ENCODE results near the gene RPL27A. TPM values are rescaled to one million over a fixed set of nuclear protein-coding genes. Genes with fewer than 3 reads are reported as not detected.

RPL27A gene
- total and polyA plus RNA-seq, 2 donors (not counting 1 experiment from before 2014, with no cell fraction given) = 1,009 to 1,473 TPM

- no peak overlapping the region for H3K27ac ChIP-seq (ENCODE audit: low read length in 2 of 2)
- H3K27me3 Mint-ChIP-seq = no peaks in the 10 kb centered on the region
- peaks cover 0 to 4% (median 0%) of the 10 kb centered on the region in 3 donors for H3K9me3 ChIP-seq (ENCODE audit: control extremely low read depth in 1 of 3, control insufficient read depth in 2 of 3, insufficient read depth in 1 of 3, low read length in 2 of 3)
- whole genome bisulfite sequencing (ENCODE audit: insufficient coverage) = 78% methylated on average over 4 of the region's 6 CpGs
- H2AFZ ChIP-seq (ENCODE audit: insufficient read depth, low read depth, low read length, poor library complexity, severe bottlenecking) = no peak overlapping the region
- H3K36me3 ChIP-seq (replicated peaks in 1 of 2; ENCODE audit: control extremely low read depth in 1 of 2, control insufficient read depth in 1 of 2, extremely low read depth in 1 of 2, insufficient read depth in 2 of 2, low read length in 1 of 2) = peaks cover 17 to 66% of the 10 kb centered on the region in 2 experiments
- no peaks in the 10 kb centered on the region for H3K79me2 ChIP-seq (ENCODE audit: control insufficient read depth, insufficient read depth, low read length)
- ChIA-PET CTCF (no interaction called here), POLR2A (no interaction called here)
- H3K4me1 ChIP-seq (ENCODE audit: control insufficient read depth in 2 of 2, insufficient read depth in 2 of 2, low read length in 2 of 2) = no peaks in the 10 kb centered on the region
- H3K4me3 Mint-ChIP-seq = no peak overlapping the region
- no peak overlapping the region for H3K27ac Mint-ChIP-seq
- H3K4me1 Mint-ChIP-seq = no peaks in the 10 kb centered on the region
- ATAC-seq (ENCODE audit: low read depth) (no peak), DNase-seq (no peak)
- intact Hi-C loops (cut with micrococcal nuclease) = no loop called here
- TF ChIP-seq EZH2 (IDR thresholded peaks at IDR 0.05; ENCODE audit: borderline replicate concordance, insufficient read depth, low read depth, low read length, poor library complexity, severe bottlenecking) = no peak
- no peak for TF ChIP-seq CTCF (IDR thresholded peaks at IDR 0.05)
- H3K27me3 ChIP-seq (replicated peaks in 1 of 4; ENCODE audit: control extremely low read depth in 1 of 4, control insufficient read depth in 3 of 4, insufficient read depth in 4 of 4, low read length in 3 of 4) = no peaks in the 10 kb centered on the region
- no peak overlapping the region for H3K4me2 ChIP-seq (replicated peaks; ENCODE audit: low read depth, low read length, poor library complexity, severe bottlenecking)
- no peak overlapping the region for H3K9ac ChIP-seq (ENCODE audit: low read length)
- no peaks in the 10 kb centered on the region for H4K20me1 ChIP-seq (ENCODE audit: control insufficient read depth, insufficient read depth, low read length, poor library complexity, severe bottlenecking)
- H3K9me3 Mint-ChIP-seq (ENCODE audit: insufficient read depth) = no peaks in the 10 kb centered on the region
- no peak overlapping the region for H3K4me3 ChIP-seq (ENCODE audit: control extremely low read depth in 1 of 5, extremely low read depth in 1 of 5, insufficient read depth in 1 of 5, low read depth in 2 of 5, low read length in 4 of 5)
Observed at GRCh38 chr11:8634498-8634897, 48.1 kb upstream of the RPL27A start.

GRCh38 chr11:8636127-8636526, 46.5 kb upstream of the RPL27A start:
- no peak for DNase-seq
- Histone ChIP-seq H3K36me3 (replicated peaks in 1 of 2; ENCODE audit: control extremely low read depth in 1 of 2, control insufficient read depth in 1 of 2, extremely low read depth in 1 of 2, insufficient read depth in 2 of 2, low read length in 1 of 2) (peaks cover 17 to 71% of the 10 kb centered on the region in 2 experiments), H3K9me3 (ENCODE audit: control extremely low read depth in 1 of 3, control insufficient read depth in 2 of 3, insufficient read depth in 1 of 3, low read length in 2 of 3) (peaks cover 0 to 4% (median 0%) of the 10 kb centered on the region in 3 donors), H4K20me1 (ENCODE audit: control insufficient read depth, insufficient read depth, low read length, poor library complexity, severe bottlenecking) (no peaks in the 10 kb centered on the region), H3K4me3 (ENCODE audit: control extremely low read depth in 1 of 5, extremely low read depth in 1 of 5, insufficient read depth in 1 of 5, low read depth in 2 of 5, low read length in 4 of 5) (no peak overlapping the region), H3K27ac (ENCODE audit: low read length in 2 of 2) (no peak overlapping the region), H3K79me2 (ENCODE audit: control insufficient read depth, insufficient read depth, low read length) (no peaks in the 10 kb centered on the region), H3K4me1 (ENCODE audit: control insufficient read depth in 2 of 2, insufficient read depth in 2 of 2, low read length in 2 of 2) (no peaks in the 10 kb centered on the region), H3K4me2 (replicated peaks; ENCODE audit: low read depth, low read length, poor library complexity, severe bottlenecking) (no peak overlapping the region), H3K9ac (ENCODE audit: low read length) (no peak overlapping the region), H2AFZ (ENCODE audit: insufficient read depth, low read depth, low read length, poor library complexity, severe bottlenecking) (no peak overlapping the region), H3K27me3 (replicated peaks in 1 of 4; ENCODE audit: control extremely low read depth in 1 of 4, control insufficient read depth in 3 of 4, insufficient read depth in 4 of 4, low read length in 3 of 4) (no peaks in the 10 kb centered on the region)
- Mint-ChIP-seq H3K9me3 (ENCODE audit: insufficient read depth) (no peaks in the 10 kb centered on the region), H3K27ac (no peak overlapping the region), H3K4me3 (no peak overlapping the region), H3K27me3 (no peaks in the 10 kb centered on the region), H3K4me1 (no peaks in the 10 kb centered on the region)
- ATAC-seq (ENCODE audit: low read depth) = no peak
- POLR2A ChIA-PET = no interaction called here
- 96% methylated on average over 2 of the region's 2 CpGs for WGBS (ENCODE audit: insufficient coverage)
- CTCF ChIA-PET = no interaction called here
- intact Hi-C loops (cut with micrococcal nuclease) = no loop called here
- no peak for TF ChIP-seq CTCF (IDR thresholded peaks at IDR 0.05)
- no peak for TF ChIP-seq EZH2 (IDR thresholded peaks at IDR 0.05; ENCODE audit: borderline replicate concordance, insufficient read depth, low read depth, low read length, poor library complexity, severe bottlenecking)

Measured in B cell (primary cell).